HG03521 (cell line): ENCODE measurements around the gene ERVH48-1.
"Not testable (repeated sequence)": the region's sequence is repeated elsewhere in the genome, so short reads cannot be mapped to it uniquely, and the experiment has no call there.

ENCODE experiments used
- ATAC-seq: cut with Tn5 transposase; IDR thresholded peaks from one replicate; pipeline ENCODE4 v1.9.1; 2021; ENCODE audit warnings: mild to moderate bottlenecking, moderate library complexity; ENCODE audit not compliant: unreplicated experiment

ERVH48-1 gene

GRCh38 chr21:42925114-42925926, at the start of gene ERVH48-1:
Gene ERVH48-1 (minus strand): TSS chr21:42925630. CDS start chr21:42919006, 6,624 bp downstream.
- ATAC-seq = no peak

DNA sequence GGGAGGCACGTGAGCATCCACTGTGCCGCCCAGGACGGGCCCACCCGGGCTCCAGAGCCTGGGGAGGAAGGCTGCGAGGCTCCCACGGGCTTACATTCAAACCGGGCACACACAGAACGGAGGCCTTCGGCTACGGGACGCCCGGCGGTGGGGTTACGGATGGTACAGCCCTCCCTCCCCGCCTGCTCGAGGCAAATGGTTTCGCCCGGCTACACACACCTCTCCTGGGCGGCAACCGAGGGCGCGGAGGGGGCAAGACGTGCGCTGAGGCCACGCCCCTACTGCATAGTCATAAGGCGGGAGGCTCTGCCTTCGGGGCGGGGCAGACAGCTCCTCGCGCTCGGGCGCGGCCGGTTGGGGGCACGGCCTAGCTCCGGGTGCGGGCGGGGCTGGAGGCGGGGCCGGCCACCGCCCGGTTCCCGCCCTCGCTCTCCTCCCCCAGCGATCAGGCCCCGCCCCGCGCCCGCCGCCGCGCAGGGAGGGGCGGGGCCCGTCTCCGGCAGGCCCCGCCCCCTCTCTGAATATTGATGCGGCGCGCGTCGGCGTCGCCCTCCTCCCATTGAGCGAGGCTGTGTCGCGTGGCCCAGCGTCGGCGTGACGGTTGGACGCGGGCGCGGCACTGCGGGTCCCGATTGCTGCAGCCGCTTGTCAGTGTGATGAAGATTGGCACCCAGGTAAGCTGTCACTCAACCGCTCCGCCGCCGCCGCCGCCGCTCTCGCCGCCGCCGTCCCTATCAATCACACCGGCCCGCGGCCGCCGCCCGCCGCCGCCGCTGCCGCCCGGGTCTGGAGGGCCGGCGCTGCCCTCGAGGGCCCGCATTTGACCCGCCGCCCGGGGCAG, 48.8 kb upstream of the ERVH48-1 start, which contains the start of gene PKNOX1:
Gene PKNOX1 (plus strand): TSS at position 572 of the 841 bp plus-strand sequence. CDS start 29,820 bp downstream, outside the sequence.
- ATAC-seq = peak; percentile 82

DNA sequence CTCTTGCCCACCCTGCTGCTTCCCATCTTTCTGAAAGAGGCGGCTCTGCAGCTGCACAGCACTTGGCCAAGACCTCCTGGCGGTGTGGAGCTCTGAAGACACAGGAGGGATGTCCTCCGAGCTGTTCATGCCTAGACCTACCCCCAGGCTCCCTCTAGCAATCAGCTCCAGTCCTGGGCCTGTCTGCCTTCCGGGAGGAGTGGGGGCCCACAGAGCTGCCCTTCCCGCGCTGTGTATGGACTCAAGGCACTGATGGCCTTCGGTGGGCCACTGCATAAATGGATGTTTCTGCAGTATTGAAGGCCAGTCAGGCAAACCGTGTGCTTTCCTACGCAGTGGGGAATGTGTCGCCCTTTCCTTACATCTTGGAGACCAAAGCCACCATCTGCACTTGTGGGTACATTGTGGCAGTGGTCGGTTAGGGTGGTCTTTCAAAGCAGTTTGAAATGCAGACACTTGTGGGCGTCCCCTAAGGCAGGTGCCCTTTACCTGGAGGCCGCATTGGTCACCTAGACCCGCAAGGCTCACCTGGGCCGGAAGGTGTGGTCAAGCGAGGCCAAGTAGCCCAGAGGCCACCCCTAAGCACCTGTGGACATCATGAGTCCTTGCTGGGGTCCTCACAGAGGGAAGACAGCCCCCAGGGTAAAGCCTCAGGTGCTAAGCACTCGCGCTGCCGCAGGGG, 48.0 kb upstream of the ERVH48-1 start:
- ATAC-seq = no peak

- no peak for ATAC-seq
Measured at GRCh38 chr21:42971897-42972275, 46.5 kb upstream of the ERVH48-1 start.

- no peak for ATAC-seq
Measured at GRCh38 chr21:42970946-42971653, 45.7 kb upstream of the ERVH48-1 start.

DNA sequence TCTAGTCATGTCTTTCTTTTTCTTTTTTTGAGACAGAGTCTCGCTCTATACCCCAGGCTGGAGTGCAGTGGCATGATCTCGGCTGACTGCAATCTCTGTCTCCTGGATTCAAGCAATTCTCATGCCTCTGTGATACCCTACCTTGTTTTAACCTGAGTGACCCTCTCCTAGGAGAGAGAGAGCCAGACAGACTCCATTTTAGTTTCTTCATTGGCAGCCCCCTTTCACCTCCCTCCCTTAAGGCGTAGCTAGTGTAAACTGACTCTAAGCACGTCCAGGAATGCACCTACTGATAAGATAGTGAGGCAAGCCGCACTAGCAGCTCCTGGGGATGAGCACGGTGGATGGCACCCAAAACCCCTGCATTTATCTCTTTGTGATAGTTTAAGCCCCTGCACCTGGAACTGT, 43.8 kb upstream of the ERVH48-1 start:
- no peak for ATAC-seq

GRCh38 chr21:42967616-42968015, 42.2 kb upstream of the ERVH48-1 start:
- ATAC-seq = not testable (repeated sequence)

DNA sequence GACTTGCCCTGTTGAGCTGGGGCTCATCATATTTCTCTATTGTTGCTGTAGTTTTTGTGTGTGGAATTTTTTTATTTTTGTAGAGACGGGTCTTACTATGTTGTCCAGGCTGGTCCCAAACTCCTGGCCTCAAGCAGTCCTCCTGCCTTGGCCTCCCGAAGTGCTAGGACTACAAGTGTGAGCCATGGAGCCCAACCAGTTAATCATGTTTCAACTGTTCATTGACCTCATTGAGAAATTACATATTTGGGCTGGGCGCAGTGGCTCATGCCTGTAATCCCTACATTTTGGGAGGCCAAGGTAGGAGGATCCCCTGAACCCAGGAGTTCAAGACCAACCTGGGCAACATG, 39.8 kb upstream of the ERVH48-1 start:
- no peak for ATAC-seq

- no peak for ATAC-seq
Measured at GRCh38 chr21:42964546-42965210, 39.2 kb upstream of the ERVH48-1 start.

DNA sequence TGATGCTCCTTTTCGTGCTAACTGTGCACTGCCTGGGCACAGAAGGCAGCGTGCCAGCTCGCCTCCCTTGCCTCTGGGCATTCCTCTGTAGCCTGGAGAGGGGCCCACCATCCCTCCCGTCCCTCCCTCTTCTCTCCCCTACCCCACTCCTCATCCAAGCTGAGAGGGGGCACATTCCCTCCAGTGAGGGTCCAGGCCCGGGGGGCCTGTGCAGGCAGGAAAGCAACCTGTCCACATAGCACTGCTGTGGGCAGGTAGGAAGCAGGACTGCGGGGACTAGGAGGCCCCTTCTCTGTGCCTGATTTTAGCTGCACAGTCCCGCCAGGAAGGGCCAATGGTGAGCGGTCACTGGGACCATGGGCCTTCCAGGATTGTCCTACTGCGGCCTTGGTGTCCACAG, 38.7 kb upstream of the ERVH48-1 start:
- no peak for ATAC-seq

DNA sequence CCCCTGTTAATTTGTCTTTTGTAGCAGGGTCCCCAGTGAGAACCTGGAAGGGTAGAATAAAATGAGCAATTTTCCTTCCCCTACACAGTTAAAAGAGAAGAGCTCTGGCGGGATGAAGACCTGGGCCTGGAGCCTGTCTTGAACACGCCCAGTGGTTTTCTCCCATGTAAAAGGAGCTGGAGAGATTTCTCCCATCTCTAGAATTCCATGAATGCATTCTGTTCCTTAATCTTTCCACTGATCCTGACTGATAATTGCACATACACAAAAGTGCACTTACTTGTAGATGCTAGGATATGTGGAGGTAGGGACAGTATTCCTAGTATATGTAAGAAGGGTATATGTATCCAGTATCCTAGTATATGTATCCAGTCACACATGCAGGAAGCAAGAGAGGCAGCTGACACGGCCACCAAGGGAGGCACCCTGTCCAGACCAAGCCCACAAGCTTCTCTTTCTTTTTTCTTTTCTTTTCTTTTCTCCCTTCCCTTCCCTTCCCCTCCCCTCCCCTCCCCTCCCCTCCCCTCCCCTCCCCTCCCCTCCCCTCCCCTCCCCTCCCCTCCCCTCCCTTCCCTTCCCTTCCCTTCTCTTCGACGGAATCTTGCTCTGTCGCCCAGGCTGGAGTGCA, 37.1 kb upstream of the ERVH48-1 start:
- ATAC-seq = no peak

DNA sequence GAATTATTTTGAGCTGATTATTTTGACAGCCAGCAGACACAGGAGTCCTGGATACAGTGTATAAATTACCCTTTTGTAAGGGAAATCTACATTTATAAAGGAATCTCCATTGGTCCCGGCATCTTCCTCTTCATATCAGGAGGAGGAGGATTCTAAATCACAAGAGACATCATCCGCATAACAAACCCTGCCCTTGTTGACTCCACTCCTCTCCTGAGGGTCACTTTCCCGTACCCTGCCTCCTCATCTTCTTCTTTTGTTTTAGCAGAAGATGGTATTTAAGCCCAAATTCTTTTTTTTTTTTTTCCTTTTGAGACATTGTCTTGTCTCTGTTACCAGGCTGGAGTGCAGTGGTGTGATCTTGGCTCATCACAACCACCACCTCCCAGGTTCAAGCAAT, 34.3 kb upstream of the ERVH48-1 start:
- ATAC-seq = no peak

DNA sequence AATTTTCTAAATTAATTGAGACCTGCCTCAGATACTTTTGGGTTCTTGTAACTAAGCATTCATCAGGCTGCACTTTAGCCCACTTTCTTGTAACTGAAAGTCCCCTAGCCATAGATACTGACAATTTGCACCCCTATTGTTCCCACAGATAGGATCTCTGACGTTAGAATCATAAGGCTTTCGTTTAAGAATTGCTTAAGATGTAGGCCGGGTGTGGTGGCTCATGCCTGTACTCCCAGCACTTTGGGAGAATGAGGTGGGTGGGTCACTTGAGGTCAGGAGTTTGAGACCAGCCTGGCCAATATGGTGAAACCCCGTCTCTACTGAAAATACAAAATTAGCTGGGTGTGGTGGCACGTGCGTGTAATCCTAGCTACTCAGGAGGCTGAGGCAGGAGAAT, 32.7 kb upstream of the ERVH48-1 start:
- ATAC-seq = not testable (repeated sequence)

DNA sequence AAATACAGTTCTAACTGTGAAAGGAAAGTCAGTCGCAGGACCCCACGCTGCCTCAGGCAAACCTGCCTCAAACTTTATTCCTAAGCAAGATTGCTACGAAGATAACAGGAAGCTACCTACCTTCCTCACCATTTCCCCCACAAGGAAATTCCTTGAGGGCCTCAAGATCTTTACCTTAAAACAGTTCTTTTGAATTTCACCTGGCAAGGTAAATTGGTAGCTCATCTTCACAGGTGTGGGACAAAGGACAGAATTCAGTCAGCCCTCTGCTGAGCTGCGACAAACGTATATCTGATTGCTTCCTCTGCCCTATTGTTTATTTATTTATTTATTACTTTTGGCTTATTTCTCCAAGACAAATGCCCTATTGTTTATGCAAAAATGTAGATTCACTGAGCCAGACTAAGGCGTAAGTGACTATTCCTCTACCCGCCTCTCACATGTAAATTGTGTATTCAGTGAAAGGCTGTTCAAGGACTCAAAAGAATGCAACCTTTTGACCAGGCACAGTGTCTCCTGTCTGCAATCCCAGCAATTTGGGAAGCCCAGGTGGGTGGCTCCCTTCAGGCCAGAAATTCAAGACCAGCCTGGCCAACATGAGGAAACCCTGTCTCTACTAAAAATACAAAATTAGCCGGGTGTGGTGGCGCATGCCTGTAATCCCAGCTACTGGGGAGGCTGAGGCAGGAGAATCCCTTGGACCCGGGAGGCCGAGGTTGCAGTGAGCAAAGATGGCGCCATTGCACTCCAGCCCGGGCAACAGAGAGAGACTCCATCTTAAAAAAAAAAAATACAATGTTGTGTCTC, 31.6 kb upstream of the ERVH48-1 start:
- peak; percentile 100 for ATAC-seq

- not testable (repeated sequence) for ATAC-seq
Measured at GRCh38 chr21:42951193-42951592, 25.8 kb upstream of the ERVH48-1 start.

DNA sequence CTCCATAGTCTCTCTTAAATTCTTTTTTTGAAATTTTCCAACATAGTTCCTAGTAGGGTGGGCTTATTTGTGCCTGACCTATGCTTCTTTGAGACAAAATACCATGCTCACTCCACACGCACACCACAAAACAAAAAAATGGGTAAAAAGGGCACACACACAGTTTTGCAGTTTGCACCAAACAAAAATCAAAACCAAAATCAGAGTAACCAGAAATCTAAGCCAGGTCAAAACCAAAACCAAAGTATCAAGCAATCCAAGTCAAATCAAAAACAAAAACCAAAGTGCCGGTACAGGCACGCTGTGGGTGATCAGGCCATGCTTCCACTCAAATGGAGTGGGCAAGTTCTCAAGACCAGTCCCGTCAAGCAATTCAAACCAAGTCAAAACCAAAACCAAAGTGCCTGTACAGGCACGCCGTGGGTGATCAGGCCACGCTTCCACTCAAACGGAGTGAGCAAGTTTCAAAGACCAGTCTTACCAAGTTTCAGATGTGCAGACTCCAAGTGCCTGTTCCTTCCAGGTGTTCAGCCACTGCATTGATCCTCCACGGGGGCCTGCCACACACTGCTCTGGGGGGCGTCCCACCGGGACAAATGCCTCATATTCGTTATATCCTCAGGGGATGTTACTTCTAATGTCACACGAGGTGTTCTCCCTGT, 23.8 kb upstream of the ERVH48-1 start:
- ATAC-seq = not testable (repeated sequence)

- no peak for ATAC-seq
Measured at GRCh38 chr21:42942244-42942643, 16.8 kb upstream of the ERVH48-1 start.

DNA sequence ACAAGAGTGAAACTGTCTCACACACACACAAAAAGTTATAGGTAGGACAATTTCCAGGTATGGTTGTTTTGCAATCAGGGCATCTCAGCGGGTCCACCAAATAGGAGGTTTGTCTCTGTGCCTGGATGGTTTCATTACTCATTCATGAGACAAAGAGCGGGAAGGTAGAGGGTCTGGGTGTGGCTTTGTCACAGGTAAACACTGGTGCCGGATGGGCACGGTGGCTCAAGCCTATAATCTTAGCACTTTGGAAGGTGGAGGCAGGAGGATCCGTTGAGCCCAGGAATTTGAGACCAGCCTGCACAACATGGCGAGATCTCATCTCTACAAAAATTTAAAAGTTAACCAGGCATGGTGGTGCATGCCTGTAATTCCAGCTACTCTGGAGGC, 16.3 kb upstream of the ERVH48-1 start:
- no peak for ATAC-seq
